Upper lobe of left lung (tissue), 6 donors: ENCODE results near the gene APBB1IP. TPM values are rescaled to one million over a fixed set of nuclear protein-coding genes. Genes with fewer than 3 reads are reported as not detected.
A peak's percentile ranks its signal among the peaks of the same experiment; 100 is the strongest.
"Not testable (repeated sequence)": the region's sequence is repeated elsewhere in the genome, so short reads cannot be mapped to it uniquely, and the experiment has no call there.

Source experiments
- ATAC-seq, 2 donors: fragments of 200-7000 bp; cut with Tn5 transposase; one replicate each; pipeline ENCODE4 v1.9.1; 2022; ENCODE audit warnings: mild to moderate bottlenecking in 2 of 2, moderate library complexity in 2 of 2; ENCODE audit not compliant: low FRiP score in 2 of 2
- DNase-seq, 2 donors: peaks; one replicate each; pipeline ENCODE4 v3.0.0-alpha.2; 2019 to 2020
- H3K27ac ChIP-seq, 4 donors: fragments of 200-600 bp; sonication (generic); one replicate each; pipeline ENCODE4 v1.5.1; 2016 to 2019
- H3K27me3 ChIP-seq, 4 donors: fragments of 200-600 bp; sonication (generic); one replicate each; pipeline ENCODE4 v1.5.1; 2017 to 2019
- H3K36me3 ChIP-seq, 4 donors: fragments of 200-600 bp; sonication (generic); one replicate each; pipeline ENCODE4 v1.5.1; 2016 to 2019
- H3K4me1 ChIP-seq, 4 donors: fragments of 200-600 bp; sonication (generic); one replicate each; pipeline ENCODE4 v1.5.1; 2018 to 2019
- H3K4me3 ChIP-seq, 4 donors: fragments of 200-600 bp; sonication (generic); one replicate each; pipeline ENCODE4 v1.5.1; 2017 to 2019; ENCODE audit warnings: mild to moderate bottlenecking in 2 of 4, moderate library complexity in 1 of 4
- H3K9me3 ChIP-seq, 4 donors: fragments of 200-600 bp; sonication (generic); one replicate each; pipeline ENCODE4 v1.5.1; 2018 to 2019
- CTCF ChIP-seq, 6 experiments: fragments of 450-650 bp in 4 of 6; fragments of 200-600 bp in 2 of 6; sonication (generic) in 2 of 6; IDR thresholded peaks; one replicate each; pipeline ENCODE4 v1.5.1; 2016 to 2019; ENCODE audit warnings: antibody characterized with exemption in 6 of 6
- EP300 ChIP-seq, 4 donors: sonication (generic); formaldehyde crosslinking; IDR thresholded peaks; one replicate each; pipeline ENCODE4 v1.5.1; 2017; ENCODE audit warnings: antibody characterized with exemption in 4 of 4, control low read depth in 2 of 4
- POLR2A ChIP-seq, 4 donors: fragments of 450-650 bp; IDR thresholded peaks; one replicate each; pipeline ENCODE4 v1.5.1; 2016 to 2017; ENCODE audit warnings: antibody characterized with exemption in 4 of 4, mild to moderate bottlenecking in 2 of 4
- POLR2AphosphoS5 ChIP-seq, 2 donors: sonication (generic); formaldehyde crosslinking; IDR thresholded peaks; one replicate each; pipeline ENCODE4 v1.5.1; 2017; ENCODE audit warnings: antibody characterized with exemption in 2 of 2
- WGBS, 2 donors: methylation state at CpG; one replicate each; pipeline ENCODE4 v1.1.5; 2017 to 2018; 5-methylcytosine and 5-hydroxymethylcytosine counted together
- total RNA-seq, 6 donors: library from RNA; depleted of rRNA in 4 of 6; stranded (reverse); fragments of >200 nt in 4 of 6; gene quantifications; one replicate each; pipeline versions ENCODE4 v1.1.0 to v1.2.1, GENCODE V29; 2016 to 2021
- donor health status: DM: no; HTN: no; CAD: no; lungs with moderate emphysema.
- donor health status: DM: no; HTN: yes; CAD: no; lungs with severe emphysema.

Gene APBB1IP
- total RNA-seq, 6 donors from 2014 or later, result 15.8 to 45.1 (median 31.3) TPM

- H3K4me1 ChIP-seq, result peaks cover 7 to 25% (median 12%) of the 10 kb centered on the region in 4 donors
- no peak overlapping the region for H3K4me3 ChIP-seq
- no peaks in the 10 kb centered on the region for H3K27me3 ChIP-seq
- no peaks in the 10 kb centered on the region for H3K36me3 ChIP-seq
- H3K9me3 ChIP-seq, result no peaks in the 10 kb centered on the region
- TF ChIP-seq POLR2AphosphoS5 (IDR thresholded peaks at IDR 0.05) (no peak), EP300 (IDR thresholded peaks at IDR 0.05) (no peak)
- DNase-seq (no peak), ATAC-seq (no peak)
- no peak overlapping the region for H3K27ac ChIP-seq
- WGBS, 2 donors, result 72 to 74% methylated on average over 5 of the region's 5 CpGs
Measured at GRCh38 chr10:26489081-26489480, 50.9 kb downstream of the APBB1IP start.

GRCh38 chr10:26490367-26490766, 52.2 kb downstream of the APBB1IP start:
- peak in 1 of 2 donors; percentile 53 for DNase-seq
- Histone ChIP-seq H3K27ac (peak overlapping the region in 1 of 4 donors; percentile 30), H3K4me1 (peaks cover 5 to 16% (median 9%) of the 10 kb centered on the region in 4 donors)
- not testable (repeated sequence) for ATAC-seq, H3K4me3 ChIP-seq, H3K27me3 ChIP-seq, H3K9me3 ChIP-seq, H3K36me3 ChIP-seq
- WGBS, 2 donors, result 85 to 86% methylated on average over 7 of the region's 7 CpGs

GRCh38 chr10:26491276-26491675, 53.1 kb downstream of the APBB1IP start:
- Histone ChIP-seq H3K27me3 (no peaks in the 10 kb centered on the region), H3K4me1 (peaks cover 0 to 12% (median 5%) of the 10 kb centered on the region in 4 donors), H3K27ac (peak overlapping the region in 2 of 4 donors; percentile 30 to 63), H3K4me3 (no peak overlapping the region), H3K9me3 (no peaks in the 10 kb centered on the region), H3K36me3 (no peaks in the 10 kb centered on the region)
- ATAC-seq (peak in 1 of 2 donors; percentile 67), DNase-seq (no peak)
- 79 to 88% methylated on average over 3 of the region's 3 CpGs for WGBS, 2 donors
- TF ChIP-seq CTCF (IDR thresholded peaks at IDR 0.05) (no peak), EP300 (IDR thresholded peaks at IDR 0.05) (no peak), POLR2AphosphoS5 (IDR thresholded peaks at IDR 0.05) (no peak), POLR2A (IDR thresholded peaks at IDR 0.05) (no peak)

- DNase-seq (no peak), ATAC-seq (peak in 1 of 2 donors; percentile 9)
- WGBS, 2 donors, result 68 to 75% methylated on average over 3 of the region's 3 CpGs
- no peaks in the 10 kb centered on the region for H3K9me3 ChIP-seq
- peak overlapping the region in 2 of 4 donors; percentile 30 to 63 for H3K27ac ChIP-seq
- TF ChIP-seq POLR2AphosphoS5 (IDR thresholded peaks at IDR 0.05) (no peak), EP300 (IDR thresholded peaks at IDR 0.05) (no peak), POLR2A (IDR thresholded peaks at IDR 0.05) (no peak), CTCF (IDR thresholded peaks at IDR 0.05) (no peak)
- H3K4me3 ChIP-seq, result no peak overlapping the region
- no peaks in the 10 kb centered on the region for H3K27me3 ChIP-seq
- H3K4me1 ChIP-seq, result peaks cover 0 to 5% (median 0%) of the 10 kb centered on the region in 4 donors
- no peaks in the 10 kb centered on the region for H3K36me3 ChIP-seq
Measured at GRCh38 chr10:26491934-26492333, 53.8 kb downstream of the APBB1IP start.

GRCh38 chr10:26492725-26493124, 54.6 kb downstream of the APBB1IP start:
- not testable (repeated sequence) for H3K9me3 ChIP-seq, H3K27me3 ChIP-seq, H3K27ac ChIP-seq, H3K4me3 ChIP-seq, H3K4me1 ChIP-seq, ATAC-seq, DNase-seq, H3K36me3 ChIP-seq
- 75 to 77% methylated on average over 8 to 9 of the region's 9 CpGs for WGBS, 2 donors

GRCh38 chr10:26494018-26494417, 55.9 kb downstream of the APBB1IP start:
- TF ChIP-seq CTCF (IDR thresholded peaks at IDR 0.05), result no peak
- TF ChIP-seq POLR2A (IDR thresholded peaks at IDR 0.05), result no peak
- TF ChIP-seq POLR2AphosphoS5 (IDR thresholded peaks at IDR 0.05), result no peak
- no peak for TF ChIP-seq EP300 (IDR thresholded peaks at IDR 0.05)
- no peaks in the 10 kb centered on the region for H3K27me3 ChIP-seq
- H3K36me3 ChIP-seq, result peaks cover 0 to 4% (median 0%) of the 10 kb centered on the region in 4 donors
- no peaks in the 10 kb centered on the region for H3K9me3 ChIP-seq
- H3K4me3 ChIP-seq, result no peak overlapping the region
- DNase-seq (no peak), ATAC-seq (no peak)
- no peak overlapping the region for H3K27ac ChIP-seq
- no peaks in the 10 kb centered on the region for H3K4me1 ChIP-seq
- 90% methylated on average over 2 of the region's 2 CpGs for WGBS, 2 donors
